ENCODE measurements around the gene TBC1D5. TPM values are rescaled to one million over a fixed set of nuclear protein-coding genes. Genes with fewer than 3 reads are reported as not detected.

The TBC1D5 gene
- total and polyA plus RNA-seq, 2 of the 8 experiments (the other 6 are each of a cell fraction or from before 2014, with no cell fraction given): 11.0 to 22.9 TPM

DNA sequence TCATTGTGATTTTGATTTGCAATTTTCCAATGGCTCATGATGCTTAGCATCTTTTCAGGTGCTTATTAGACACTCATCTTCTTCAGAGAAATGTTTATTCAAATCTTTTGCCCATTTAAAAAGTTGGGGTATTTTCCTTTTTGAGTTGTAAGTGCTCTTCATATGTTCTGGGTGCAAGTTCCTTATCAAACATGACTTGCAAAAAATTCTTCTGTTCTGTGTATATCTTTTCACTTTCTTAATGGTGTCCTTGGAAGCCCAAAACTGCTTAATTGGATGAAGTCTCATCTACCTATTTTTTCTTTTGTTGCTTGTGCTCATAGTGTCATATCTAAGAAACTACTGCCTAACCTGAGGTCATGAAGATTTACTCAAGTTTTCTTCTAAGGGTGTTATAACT lies 524.8 kb downstream of the TBC1D5 start:
- Histone ChIP-seq H3K27me3 (replicated peaks in 1 of 4; ENCODE audit: control insufficient read depth in 3 of 4, extremely low read depth in 1 of 4, insufficient read depth in 3 of 4, low read length in 3 of 4) (no peaks in the 10 kb centered on the region), H2AK5ac (ENCODE audit: low read depth, low read length) (no peak overlapping the region), H3K14ac (ENCODE audit: insufficient read length) (no peak overlapping the region), H3K23ac (ENCODE audit: insufficient read length) (no peak overlapping the region), H3K36me3 (ENCODE audit: control insufficient read depth in 2 of 4, insufficient read depth in 4 of 4, low read length in 3 of 4) (no peaks in the 10 kb centered on the region), H3K56ac (replicated peaks; ENCODE audit: insufficient read length, low read depth, low read length) (no peak overlapping the region), H4K20me1 (replicated peaks in 1 of 2; ENCODE audit: control insufficient read depth in 1 of 2, insufficient read depth in 2 of 2, low read length in 2 of 2) (no peaks in the 10 kb centered on the region), H3K79me2 (ENCODE audit: control insufficient read depth in 1 of 2, insufficient read depth in 2 of 2, low read length in 2 of 2) (no peaks in the 10 kb centered on the region), H3K27ac (ENCODE audit: low read depth, low read length) (no peak overlapping the region), H2BK5ac (ENCODE audit: low read depth, low read length) (no peak overlapping the region), H4K91ac (replicated peaks; ENCODE audit: insufficient read length, low read length) (no peak overlapping the region), H2BK15ac (ENCODE audit: low read length) (no peak overlapping the region), H4K5ac (ENCODE audit: insufficient read length, low read depth, low read length) (no peak overlapping the region), H3K9me3 (ENCODE audit: insufficient read depth in 2 of 2, low read depth in 1 of 2, low read length in 1 of 2) (no peaks in the 10 kb centered on the region), H2BK20ac (ENCODE audit: low read length) (no peak overlapping the region), H3K4me1 (replicated peaks in 1 of 4; ENCODE audit: control insufficient read depth in 3 of 4, insufficient read depth in 4 of 4, low read length in 3 of 4) (no peaks in the 10 kb centered on the region), H3K79me1 (ENCODE audit: low read depth, low read length) (no peaks in the 10 kb centered on the region), H2BK120ac (replicated peaks; ENCODE audit: low read depth, low read length) (no peak overlapping the region), H3K4ac (replicated peaks; ENCODE audit: insufficient read length, low read depth, low read length) (no peak overlapping the region), H4K8ac (ENCODE audit: extremely low read depth, insufficient read depth, low read length) (no peak overlapping the region), H3K18ac (ENCODE audit: extremely low read depth, low read length) (no peak overlapping the region), H3K9ac (replicated peaks in 1 of 4; ENCODE audit: extremely low read depth in 1 of 4, low read depth in 3 of 4, low read length in 3 of 4) (no peak overlapping the region), H3K4me3 (ENCODE audit: extremely low read depth in 1 of 4, insufficient read depth in 2 of 4, low read depth in 3 of 4, low read length in 4 of 4) (no peak overlapping the region), H3K4me2 (ENCODE audit: insufficient read depth in 1 of 2, low read depth in 2 of 2, low read length in 2 of 2) (no peak overlapping the region), H3K23me2 (ENCODE audit: low read depth, low read length) (no peaks in the 10 kb centered on the region), H2BK12ac (ENCODE audit: low read depth, low read length) (no peak overlapping the region), H2AFZ (ENCODE audit: low read length) (no peak overlapping the region)
- ChIA-PET CTCF (ENCODE audit: partially characterized antibody) (interaction anchor here (1.6 kb wide), 1 partner anchor 10 kb away, joined by 4 read pairs; no protein-coding TSS in a partner anchor), POLR2A (ENCODE audit: partially characterized antibody) (no interaction called here)
- no peak for TF ChIP-seq MAFK (IDR thresholded peaks at IDR 0.05; ENCODE audit: low read depth, low read length)
- TF ChIP-seq JUN (IDR thresholded peaks at IDR 0.05; ENCODE audit: low read depth, low read length): no peak
- TF ChIP-seq GTF2F1 (IDR thresholded peaks at IDR 0.05; ENCODE audit: borderline replicate concordance, low read depth, low read length): no peak
- no peak for TF ChIP-seq JUND (IDR thresholded peaks at IDR 0.05; ENCODE audit: low read length)
- no peak for TF ChIP-seq POLR2A (IDR thresholded peaks at IDR 0.05; ENCODE audit: control extremely low read depth in 1 of 2, low read depth in 2 of 2, low read length in 2 of 2)
- no peak for DNase-seq (ENCODE audit: low read depth in 1 of 2, low spot score in 2 of 2)
- no peak for FAIRE-seq
